Hematopoietic multipotent progenitor cell treated with erythropoietin and hydrocortisone succinate and interleukin-3 and kit ligand, for 17 days (in vitro differentiated cells): ENCODE measurements around the gene IL4I1.

Experiments
- DNase-seq: peaks from one replicate; pipeline ENCODE4 v3.0.0-alpha.2; 2015; ENCODE audit warnings: low spot score

Gene IL4I1

GRCh38 chr19:49879243-49879963 is 17.3 kb downstream of the IL4I1 start:
- DNase-seq, result peak; percentile 10

- DNase-seq, result no peak
Measured at GRCh38 chr19:49878744-49879070, 18.0 kb downstream of the IL4I1 start.

GRCh38 chr19:49877879-49878743 is 18.6 kb downstream of the IL4I1 start:
- peak; percentile 99 for DNase-seq

GRCh38 chr19:49877020-49877878 is 19.4 kb downstream of the IL4I1 start, which contains the start of the genes AKT1S1 and TBC1D17:
TSS of gene AKT1S1 (minus strand) at chr19:49877355. CDS start at chr19:49873295, 4,060 bp downstream.
TSS of gene TBC1D17 (plus strand) at chr19:49877702. CDS start at chr19:49877724, 22 bp downstream.
- peak; percentile 100 for DNase-seq

GRCh38 chr19:49876422-49877019 is 20.2 kb downstream of the IL4I1 start:
- peak; percentile 99 for DNase-seq

- DNase-seq, result peak; percentile 86
Measured at GRCh38 chr19:49875857-49876421, 20.7 kb downstream of the IL4I1 start.

- DNase-seq, result no peak
Measured at GRCh38 chr19:49875177-49875576, 21.5 kb downstream of the IL4I1 start.

GRCh38 chr19:49874503-49875157 is 22.1 kb downstream of the IL4I1 start:
- peak; percentile 50 for DNase-seq

GRCh38 chr19:49873834-49874233 is 22.9 kb downstream of the IL4I1 start:
- no peak for DNase-seq

- peak; percentile 28 for DNase-seq
Measured at GRCh38 chr19:49873129-49873521, 23.6 kb downstream of the IL4I1 start.

- DNase-seq, result peak; percentile 62
Measured at GRCh38 chr19:49872245-49873128, 24.2 kb downstream of the IL4I1 start.

- DNase-seq, result peak; percentile 29
Measured at GRCh38 chr19:49871349-49871985, 25.2 kb downstream of the IL4I1 start.

GRCh38 chr19:49870309-49870901 is 26.3 kb downstream of the IL4I1 start:
- peak; percentile 55 for DNase-seq

- DNase-seq, result peak; percentile 99
Measured at GRCh38 chr19:49869484-49870308, 27.0 kb downstream of the IL4I1 start.

GRCh38 chr19:49869009-49869483 is 27.6 kb downstream of the IL4I1 start:
- no peak for DNase-seq

- DNase-seq, result peak; percentile 84
Measured at GRCh38 chr19:49866933-49867782, 29.5 kb downstream of the IL4I1 start, which contains the start of gene PNKP. TSS of gene PNKP (minus strand) at chr19:49867576. CDS start at chr19:49867204, 372 bp downstream.

GRCh38 chr19:49864890-49865289 is 31.8 kb downstream of the IL4I1 start:
- no peak for DNase-seq
